Cardiac fibroblast (primary cell): ENCODE data around the gene C1D.

Source experiments
- DNase-seq, 2 donors: peaks; one replicate each; pipeline versions ENCODE4 v3.0.0 to v3.0.0-alpha.2; 2010; ENCODE audit warnings: low read depth in 2 of 2
- H3K4me3 ChIP-seq, 2 donors: replicated peaks in 1 of 2; 1 replicate in 1 of 2; 2 replicates in 1 of 2; pipeline ENCODE4 v1.5.1; 2011; ENCODE audit warnings: low read depth in 2 of 2, low read length in 2 of 2, mild to moderate bottlenecking in 2 of 2, moderate library complexity in 1 of 2
- TF ChIP-seq, protein P1 (sequence below): IDR thresholded peaks from one replicate; pipeline ENCODE4 v1.5.1; 2011; ENCODE audit warnings: low read depth, mild to moderate bottlenecking, low read length, inconsistent platforms

C1D gene

DNA sequence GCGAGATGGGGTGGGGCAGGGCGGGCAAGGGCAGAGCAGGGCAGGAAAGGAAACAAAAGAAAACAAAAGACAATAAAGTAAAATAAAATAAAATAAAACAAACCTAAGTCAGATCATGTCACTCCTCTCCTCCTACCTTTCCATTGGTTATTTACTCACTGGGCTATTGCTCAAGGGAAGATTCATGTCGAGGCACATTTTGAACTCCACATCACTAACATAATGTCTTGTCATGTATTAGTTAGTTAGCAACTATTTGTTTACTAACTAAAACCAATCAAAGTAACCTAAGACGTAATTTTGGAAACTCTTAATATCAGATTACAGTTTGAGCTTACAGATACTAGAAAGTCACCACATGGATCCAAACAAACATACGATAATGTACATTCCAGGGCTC is 2.2 kb downstream of the C1D start:
- TF ChIP-seq, protein P1, sequence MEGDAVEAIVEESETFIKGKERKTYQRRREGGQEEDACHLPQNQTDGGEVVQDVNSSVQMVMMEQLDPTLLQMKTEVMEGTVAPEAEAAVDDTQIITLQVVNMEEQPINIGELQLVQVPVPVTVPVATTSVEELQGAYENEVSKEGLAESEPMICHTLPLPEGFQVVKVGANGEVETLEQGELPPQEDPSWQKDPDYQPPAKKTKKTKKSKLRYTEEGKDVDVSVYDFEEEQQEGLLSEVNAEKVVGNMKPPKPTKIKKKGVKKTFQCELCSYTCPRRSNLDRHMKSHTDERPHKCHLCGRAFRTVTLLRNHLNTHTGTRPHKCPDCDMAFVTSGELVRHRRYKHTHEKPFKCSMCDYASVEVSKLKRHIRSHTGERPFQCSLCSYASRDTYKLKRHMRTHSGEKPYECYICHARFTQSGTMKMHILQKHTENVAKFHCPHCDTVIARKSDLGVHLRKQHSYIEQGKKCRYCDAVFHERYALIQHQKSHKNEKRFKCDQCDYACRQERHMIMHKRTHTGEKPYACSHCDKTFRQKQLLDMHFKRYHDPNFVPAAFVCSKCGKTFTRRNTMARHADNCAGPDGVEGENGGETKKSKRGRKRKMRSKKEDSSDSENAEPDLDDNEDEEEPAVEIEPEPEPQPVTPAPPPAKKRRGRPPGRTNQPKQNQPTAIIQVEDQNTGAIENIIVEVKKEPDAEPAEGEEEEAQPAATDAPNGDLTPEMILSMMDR: no peak
- H3K4me3 ChIP-seq: no peak overlapping the region
- no peak for DNase-seq

- no peak overlapping the region for H3K4me3 ChIP-seq
- peak in 1 of 2 donors; percentile 41 for DNase-seq
- TF ChIP-seq, protein P1: no peak
Observed at GRCh38 chr2:68059784-68060525, 2.8 kb downstream of the C1D start.

- no peak for DNase-seq
- H3K4me3 ChIP-seq: no peak overlapping the region
- TF ChIP-seq, protein P1: no peak
Observed at GRCh38 chr2:68057658-68058396, 5.0 kb downstream of the C1D start.

DNA sequence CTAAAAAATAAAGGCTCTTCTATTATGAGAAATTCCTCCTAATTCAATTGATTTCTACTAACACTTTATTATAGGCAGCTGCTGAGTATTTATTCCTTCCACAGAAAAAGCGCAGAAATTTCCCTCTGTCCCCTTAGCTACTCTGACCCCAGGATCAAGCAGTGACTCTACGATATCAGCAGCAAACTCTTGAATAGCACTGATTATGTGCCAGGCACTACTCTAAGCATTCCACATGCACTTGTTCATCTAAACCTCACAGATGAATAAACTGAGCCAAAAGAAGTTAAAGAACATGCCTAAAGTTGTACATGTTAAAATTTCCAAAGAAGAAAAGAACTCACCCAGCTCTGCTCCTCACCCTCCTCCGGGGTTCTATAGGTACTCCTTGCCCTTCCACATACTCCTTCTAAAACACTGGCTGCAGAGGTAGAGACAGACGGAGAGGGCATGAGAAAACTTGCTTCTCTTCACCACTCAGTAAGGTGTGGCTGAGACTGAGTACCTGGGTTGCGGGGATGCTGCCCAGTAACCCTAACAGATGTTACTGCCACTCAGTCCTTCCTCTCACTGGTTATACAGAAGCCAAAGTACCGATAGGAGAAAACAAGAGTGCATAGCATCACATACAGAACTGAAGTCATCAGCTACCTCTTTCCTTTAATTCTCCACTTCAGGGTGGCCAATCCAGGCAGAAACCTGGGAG is 9.9 kb downstream of the C1D start:
- no peak for DNase-seq
- TF ChIP-seq, protein P1: no peak
- no peak overlapping the region for H3K4me3 ChIP-seq

- H3K4me3 ChIP-seq: no peak overlapping the region
- TF ChIP-seq, protein P1: no peak
- DNase-seq: no peak
Observed at GRCh38 chr2:68050353-68050752, 12.5 kb downstream of the C1D start.

- TF ChIP-seq, protein P1: no peak
- no peak overlapping the region for H3K4me3 ChIP-seq
Observed at GRCh38 chr2:68046642-68047240, 16.1 kb downstream of the C1D start.

More at GRCh38 chr2:68046642-68047240, 16.1 kb downstream of the C1D start:
- no peak for DNase-seq
